HEK293 (cell line): ENCODE data around the gene FAM83D.

Experiments
- CTCF ChIA-PET: fragments of 350-600 bp; formaldehyde crosslinking; extraction: SDS; loops from one replicate; lab custom pipeline; 2021; ENCODE audit warnings: antibody characterized with exemption; lab: Yijun Ruan, JAX
- POLR2A ChIA-PET: fragments of 300-600 bp; formaldehyde crosslinking; extraction: SDS; loops from one replicate; lab custom pipeline; 2020; ENCODE audit warnings: antibody characterized with exemption, inconsistent platforms; lab: Yijun Ruan, JAX
- H3K27ac ChIP-seq: fragments of 200-500 bp; sonication (Bioruptor generic); 2 replicates; pipeline ENCODE4 v1.5.1; 2014; ENCODE audit warnings: low read depth, low read length, control low read depth, inconsistent platforms; ENCODE audit errors: extremely low read depth
- H3K36me3 ChIP-seq, 2 experiments: fragments of 200-500 bp in 1 of 2; sonication (Bioruptor generic) in 1 of 2; 1 replicate in 1 of 2; 2 replicates in 1 of 2; pipeline ENCODE4 v1.5.1; 2014 to 2017; ENCODE audit warnings: inconsistent platforms in 2 of 2, low read length in 2 of 2; ENCODE audit not compliant: control insufficient read depth in 2 of 2, insufficient read depth in 1 of 2
- H3K4me1 ChIP-seq: fragments of 200-500 bp; sonication (Bioruptor generic); 2 replicates; pipeline ENCODE4 v1.5.1; 2014; ENCODE audit warnings: mild to moderate bottlenecking, low read length, inconsistent platforms; ENCODE audit not compliant: control insufficient read depth, insufficient read depth
- H3K4me3 ChIP-seq: 2 replicates; pipeline ENCODE4 v1.5.1; 2011; ENCODE audit warnings: low read depth, mild to moderate bottlenecking, control low read depth, low read length, moderate library complexity
- H3K9me3 ChIP-seq: fragments of 200-500 bp; sonication (Bioruptor generic); 2 replicates; pipeline ENCODE4 v1.5.1; 2014; ENCODE audit warnings: low read depth, low read length, inconsistent platforms; ENCODE audit not compliant: control insufficient read depth, insufficient read depth
- EGR2 ChIP-seq: fragments of 450-650 bp; formaldehyde crosslinking; IDR thresholded peaks from 2 replicates; pipeline ENCODE4 v1.5.1; 2016; ENCODE audit warnings: low read depth, missing biosample characterization, missing genetic modification characterization
- KLF9 ChIP-seq: fragments of 450-650 bp; formaldehyde crosslinking; IDR thresholded peaks from 2 replicates; pipeline ENCODE4 v1.5.1; 2016; ENCODE audit warnings: missing biosample characterization, missing genetic modification characterization, low read depth
- YY2 ChIP-seq: fragments of 450-650 bp; formaldehyde crosslinking; IDR thresholded peaks from 2 replicates; pipeline ENCODE4 v1.5.1; 2016; ENCODE audit warnings: missing biosample characterization, missing genetic modification characterization
- ZFHX2 ChIP-seq: fragments of 450-650 bp; formaldehyde crosslinking; conservative IDR thresholded peaks from 2 replicates; pipeline ENCODE4 v1.5.1; 2016; ENCODE audit warnings: missing biosample characterization, missing genetic modification characterization
- ZFP3 ChIP-seq: fragments of 450-650 bp; formaldehyde crosslinking; IDR thresholded peaks from 2 replicates; pipeline ENCODE4 v1.5.1; 2016; ENCODE audit warnings: low read depth, missing biosample characterization, missing genetic modification characterization
- ZFP41 ChIP-seq: fragments of 450-650 bp; formaldehyde crosslinking; IDR thresholded peaks from 2 replicates; pipeline ENCODE4 v1.5.1; 2016; ENCODE audit warnings: missing biosample characterization, missing genetic modification characterization, borderline replicate concordance
- ZNF16 ChIP-seq: fragments of 450-650 bp; formaldehyde crosslinking; IDR thresholded peaks from 2 replicates; pipeline ENCODE4 v1.5.1; 2016; ENCODE audit warnings: low read depth, missing biosample characterization, missing genetic modification characterization
- ZNF23 ChIP-seq: fragments of 450-650 bp; formaldehyde crosslinking; IDR thresholded peaks from 2 replicates; pipeline ENCODE4 v1.5.1; 2016; ENCODE audit warnings: missing biosample characterization, missing genetic modification characterization, borderline replicate concordance
- ZNF416 ChIP-seq: fragments of 450-650 bp; formaldehyde crosslinking; IDR thresholded peaks from 2 replicates; pipeline ENCODE4 v1.5.1; 2016; ENCODE audit warnings: missing biosample characterization, missing genetic modification characterization
- ZNF433 ChIP-seq: fragments of 450-650 bp; formaldehyde crosslinking; IDR thresholded peaks from 2 replicates; pipeline ENCODE4 v1.5.1; 2016; ENCODE audit warnings: missing biosample characterization, missing genetic modification characterization, low read depth
- ZNF514 ChIP-seq: fragments of 450-650 bp; formaldehyde crosslinking; IDR thresholded peaks from 2 replicates; pipeline ENCODE4 v1.5.1; 2016; ENCODE audit warnings: missing biosample characterization, missing genetic modification characterization
- ZNF558 ChIP-seq: fragments of 450-650 bp; formaldehyde crosslinking; IDR thresholded peaks from 2 replicates; pipeline ENCODE4 v1.5.1; 2016; ENCODE audit warnings: missing biosample characterization, missing genetic modification characterization
- ZNF560 ChIP-seq: fragments of 450-650 bp; formaldehyde crosslinking; IDR thresholded peaks from 2 replicates; pipeline ENCODE4 v1.5.1; 2017; ENCODE audit warnings: missing biosample characterization, missing genetic modification characterization, borderline replicate concordance
- ZNF610 ChIP-seq: fragments of 450-650 bp; formaldehyde crosslinking; IDR thresholded peaks from 2 replicates; pipeline ENCODE4 v1.5.1; 2016; ENCODE audit warnings: missing biosample characterization, missing genetic modification characterization, borderline replicate concordance
- ZNF677 ChIP-seq: fragments of 450-650 bp; IDR thresholded peaks from 2 replicates; pipeline ENCODE4 v1.5.0; 2018; ENCODE audit warnings: missing biosample characterization, mild to moderate bottlenecking, missing genetic modification characterization, moderate library complexity
- ZXDB ChIP-seq: fragments of 450-650 bp; formaldehyde crosslinking; IDR thresholded peaks from 2 replicates; pipeline ENCODE4 v1.5.1; 2016; ENCODE audit warnings: missing biosample characterization, missing genetic modification characterization
- TF ChIP-seq, protein P1 (sequence below): fragments of 450-650 bp; formaldehyde crosslinking; conservative IDR thresholded peaks from 2 replicates; pipeline ENCODE4 v1.5.1; 2016; ENCODE audit warnings: low read depth, missing biosample characterization, missing genetic modification characterization
- TF ChIP-seq, protein P2 (sequence below): fragments of 450-650 bp; formaldehyde crosslinking; IDR thresholded peaks from 2 replicates; pipeline ENCODE4 v1.5.1; 2017; ENCODE audit warnings: missing biosample characterization, missing genetic modification characterization

The FAM83D gene

DNA sequence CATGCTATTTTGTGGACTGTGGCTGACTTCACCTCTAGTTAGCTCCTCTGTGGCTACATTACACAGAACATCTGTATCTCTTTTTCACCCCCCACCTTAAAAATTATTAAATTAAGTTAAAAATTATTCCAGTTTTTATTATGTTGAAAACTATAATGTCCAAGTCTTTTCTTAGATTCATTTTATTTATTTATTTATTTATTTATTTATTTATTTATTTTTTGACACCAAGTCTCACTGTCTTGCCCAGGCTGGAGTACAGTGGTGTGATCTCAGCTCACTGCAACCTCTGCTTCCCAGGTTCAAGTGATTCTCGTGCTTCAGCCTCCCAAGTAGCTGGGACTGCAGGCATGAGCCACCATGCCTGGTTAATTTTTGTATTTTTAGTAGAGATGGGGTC lies 70.6 kb downstream of the FAM83D start (continued):
- TF ChIP-seq, protein P1, sequence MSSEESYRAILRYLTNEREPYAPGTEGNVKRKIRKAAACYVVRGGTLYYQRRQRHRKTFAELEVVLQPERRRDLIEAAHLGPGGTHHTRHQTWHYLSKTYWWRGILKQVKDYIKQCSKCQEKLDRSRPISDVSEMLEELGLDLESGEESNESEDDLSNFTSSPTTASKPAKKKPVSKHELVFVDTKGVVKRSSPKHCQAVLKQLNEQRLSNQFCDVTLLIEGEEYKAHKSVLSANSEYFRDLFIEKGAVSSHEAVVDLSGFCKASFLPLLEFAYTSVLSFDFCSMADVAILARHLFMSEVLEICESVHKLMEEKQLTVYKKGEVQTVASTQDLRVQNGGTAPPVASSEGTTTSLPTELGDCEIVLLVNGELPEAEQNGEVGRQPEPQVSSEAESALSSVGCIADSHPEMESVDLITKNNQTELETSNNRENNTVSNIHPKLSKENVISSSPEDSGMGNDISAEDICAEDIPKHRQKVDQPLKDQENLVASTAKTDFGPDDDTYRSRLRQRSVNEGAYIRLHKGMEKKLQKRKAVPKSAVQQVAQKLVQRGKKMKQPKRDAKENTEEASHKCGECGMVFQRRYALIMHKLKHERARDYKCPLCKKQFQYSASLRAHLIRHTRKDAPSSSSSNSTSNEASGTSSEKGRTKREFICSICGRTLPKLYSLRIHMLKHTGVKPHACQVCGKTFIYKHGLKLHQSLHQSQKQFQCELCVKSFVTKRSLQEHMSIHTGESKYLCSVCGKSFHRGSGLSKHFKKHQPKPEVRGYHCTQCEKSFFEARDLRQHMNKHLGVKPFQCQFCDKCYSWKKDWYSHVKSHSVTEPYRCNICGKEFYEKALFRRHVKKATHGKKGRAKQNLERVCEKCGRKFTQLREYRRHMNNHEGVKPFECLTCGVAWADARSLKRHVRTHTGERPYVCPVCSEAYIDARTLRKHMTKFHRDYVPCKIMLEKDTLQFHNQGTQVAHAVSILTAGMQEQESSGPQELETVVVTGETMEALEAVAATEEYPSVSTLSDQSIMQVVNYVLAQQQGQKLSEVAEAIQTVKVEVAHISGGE (tag by site-specific recombination), result peak; percentile 58; the same call in 1 of the 2 replicates

DNA sequence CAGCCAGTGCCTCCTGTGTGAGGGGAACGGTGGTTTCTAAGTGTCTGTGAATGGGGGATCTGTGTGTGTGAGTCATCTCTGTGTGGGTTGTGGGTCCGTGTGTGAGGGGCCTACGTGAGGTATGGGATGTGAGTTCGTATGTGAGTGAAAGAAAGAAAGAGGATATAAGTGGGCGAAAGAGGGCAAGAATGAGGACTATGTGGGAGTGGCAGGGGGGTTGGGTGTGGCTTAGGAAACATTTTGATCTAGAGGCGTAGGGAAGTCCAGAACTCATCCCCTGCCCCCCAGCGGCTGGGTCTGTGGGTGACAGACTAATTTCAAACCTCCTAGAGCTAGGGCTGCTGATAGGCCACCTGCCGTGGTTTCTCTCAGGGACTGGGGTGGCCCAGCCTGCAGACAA lies 71.4 kb downstream of the FAM83D start:
- H3K9me3 ChIP-seq, result no peaks in the 10 kb centered on the region
- H3K27ac ChIP-seq, result no peak overlapping the region
- ChIA-PET POLR2A (no interaction called here), CTCF (interaction anchor here (0.7 kb wide), 1 partner anchor 64 kb away, joined by 4 read pairs; no protein-coding TSS in a partner anchor)
- 0 out of 2 replicates have a peak, but pooled peaks cover 3% of the 10 kb centered on the region for H3K4me1 ChIP-seq
- H3K4me3 ChIP-seq, result no peak overlapping the region
- TF ChIP-seq ZNF433 (tag by site-specific recombination), result no peak
- no peak for TF ChIP-seq ZNF16 (tag by site-specific recombination)
- TF ChIP-seq ZNF23 (tag by site-specific recombination), result no peak
- no peak for TF ChIP-seq YY2 (tag by site-specific recombination)
- TF ChIP-seq, protein P2, sequence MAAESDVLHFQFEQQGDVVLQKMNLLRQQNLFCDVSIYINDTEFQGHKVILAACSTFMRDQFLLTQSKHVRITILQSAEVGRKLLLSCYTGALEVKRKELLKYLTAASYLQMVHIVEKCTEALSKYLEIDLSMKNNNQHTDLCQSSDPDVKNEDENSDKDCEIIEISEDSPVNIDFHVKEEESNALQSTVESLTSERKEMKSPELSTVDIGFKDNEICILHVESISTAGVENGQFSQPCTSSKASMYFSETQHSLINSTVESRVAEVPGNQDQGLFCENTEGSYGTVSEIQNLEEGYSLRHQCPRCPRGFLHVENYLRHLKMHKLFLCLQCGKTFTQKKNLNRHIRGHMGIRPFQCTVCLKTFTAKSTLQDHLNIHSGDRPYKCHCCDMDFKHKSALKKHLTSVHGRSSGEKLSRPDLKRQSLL (tag by site-specific recombination), result no peak
- peak; percentile 97 for TF ChIP-seq ZFHX2 (tag by site-specific recombination)
- TF ChIP-seq EGR2 (tag by site-specific recombination), result peak; percentile 99
- peaks cover 4 to 68% of the 10 kb centered on the region in 2 experiments; a peak in 2 of 3 replicates for H3K36me3 ChIP-seq

DNA sequence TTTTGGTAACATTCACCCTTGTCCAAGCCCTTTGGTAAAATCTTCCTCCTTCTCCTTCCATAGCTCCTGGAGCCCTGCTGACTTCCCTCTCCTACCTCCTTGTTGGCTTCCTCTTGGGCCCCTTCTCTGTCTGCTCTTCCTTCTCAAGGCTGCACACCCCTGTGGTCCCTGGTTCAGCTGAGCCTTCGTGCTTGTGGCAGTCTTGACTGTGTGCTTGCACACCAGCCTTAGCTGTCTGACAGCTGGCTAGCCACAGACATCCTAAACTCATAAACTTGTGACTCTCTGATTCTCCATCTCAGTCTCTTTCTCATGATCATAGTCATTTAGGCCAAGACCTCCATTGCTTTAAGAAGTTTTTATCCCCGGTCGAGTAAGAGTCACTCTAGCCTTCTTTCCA lies 73.0 kb downstream of the FAM83D start:
- TF ChIP-seq KLF9 (tag by site-specific recombination), result no peak
- peaks cover 8 to 81% of the 10 kb centered on the region in 2 experiments for H3K36me3 ChIP-seq
- no peak overlapping the region for H3K4me3 ChIP-seq
- POLR2A ChIA-PET, result no interaction called here
- CTCF ChIA-PET, result no interaction called here
- H3K4me1 ChIP-seq, result no peaks in the 10 kb centered on the region
- H3K9me3 ChIP-seq, result no peaks in the 10 kb centered on the region
- H3K27ac ChIP-seq, result no peak overlapping the region

DNA sequence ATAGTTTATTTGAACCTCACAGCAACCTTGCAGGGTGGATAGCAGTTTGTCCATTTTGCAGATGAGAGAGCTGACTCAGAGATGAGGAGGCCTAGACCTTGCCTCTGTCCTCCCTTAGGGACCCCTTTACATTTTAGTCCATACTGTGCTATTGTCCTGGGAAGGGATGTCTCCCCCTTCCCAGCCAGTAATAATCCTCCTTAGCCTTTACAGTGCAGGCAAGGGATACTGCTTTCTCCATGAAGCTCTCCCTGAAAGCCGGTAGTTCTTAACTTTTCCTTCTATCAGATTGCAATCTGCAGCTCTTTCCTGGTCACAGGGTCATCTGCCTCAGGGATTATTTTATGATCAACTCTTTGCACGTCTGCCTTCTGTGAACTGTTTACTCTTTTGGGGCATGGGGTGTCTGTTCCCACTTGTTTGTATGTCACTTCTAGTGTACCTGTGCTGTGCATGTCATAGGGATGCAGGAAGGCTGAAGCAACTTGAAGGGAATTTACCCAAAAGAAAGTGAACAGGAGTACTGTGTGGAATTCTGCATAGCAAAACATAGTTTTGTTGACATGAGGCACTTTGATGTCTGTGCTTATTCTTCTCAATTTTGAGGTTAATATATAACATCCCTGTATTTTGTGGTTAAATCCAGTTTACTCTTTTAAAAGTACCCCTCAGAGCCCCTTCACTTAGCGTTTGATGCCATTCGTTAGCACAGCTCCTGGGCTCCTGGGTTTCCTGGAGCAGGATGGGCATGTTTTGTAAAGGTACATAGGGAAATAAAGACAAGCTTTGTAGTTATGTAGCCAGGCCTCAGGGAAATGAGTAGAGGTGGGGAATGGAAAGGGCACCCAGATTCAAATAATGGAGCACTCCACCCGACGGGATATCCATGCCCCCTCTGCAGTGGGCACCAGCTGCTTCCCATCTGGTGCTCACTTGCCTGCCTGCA lies 74.0 kb downstream of the FAM83D start:
- Histone ChIP-seq H3K36me3 (peaks cover 8 to 84% of the 10 kb centered on the region in 2 experiments), H3K27ac (no peak overlapping the region), H3K9me3 (no peaks in the 10 kb centered on the region), H3K4me1 (no peaks in the 10 kb centered on the region)
- POLR2A ChIA-PET, result no interaction called here
- TF ChIP-seq ZNF416 (no peak), ZFP41 (tag by site-specific recombination) (no peak), ZNF560 (tag by site-specific recombination) (no peak), ZNF677 (tag by site-specific recombination) (no peak), ZNF610 (no peak), ZXDB (tag by site-specific recombination) (no peak), ZFP3 (no peak), ZNF514 (tag by site-specific recombination) (no peak), ZNF558 (tag by site-specific recombination) (no peak)
- TF ChIP-seq, all 188 proteins: peak for 0
- no peak overlapping the region for H3K4me3 ChIP-seq
- CTCF ChIA-PET, result no interaction called here
